H9 (cell line): ENCODE measurements around the gene AIG1. TPM values are rescaled to one million over a fixed set of nuclear protein-coding genes. Genes with fewer than 3 reads are reported as not detected.
"Not testable (repeated sequence)": the region's sequence is repeated elsewhere in the genome, so short reads cannot be mapped to it uniquely, and the experiment has no call there.

Experiments
- DNase-seq: peaks from one replicate; pipeline ENCODE4 v3.0.0-alpha.2; 2017
- H2AFZ ChIP-seq: one replicate; pipeline ENCODE4 v1.6.1; 2013; ENCODE audit warnings: mild to moderate bottlenecking, low read length, control low read depth, moderate library complexity
- H2AK5ac ChIP-seq: 2 replicates; pipeline ENCODE4 v1.6.1; 2013; ENCODE audit warnings: low read length, control low read depth, mixed read lengths; ENCODE audit not compliant: insufficient read length
- H2BK120ac ChIP-seq: one replicate; pipeline ENCODE4 v1.6.1; 2013; ENCODE audit warnings: low read depth, mild to moderate bottlenecking, low read length, control low read depth, inconsistent platforms; ENCODE audit not compliant: poor library complexity, severe bottlenecking
- H2BK12ac ChIP-seq: 2 replicates; pipeline ENCODE4 v1.6.1; 2013; ENCODE audit warnings: low read length, control low read depth, mixed read lengths, low read depth; ENCODE audit not compliant: insufficient read length
- H2BK15ac ChIP-seq: 2 replicates; pipeline ENCODE4 v1.6.1; 2013; ENCODE audit warnings: low read depth, low read length, control low read depth
- H2BK20ac ChIP-seq: one replicate; pipeline ENCODE4 v1.6.1; 2013; ENCODE audit warnings: low read depth, mild to moderate bottlenecking, low read length, control low read depth, inconsistent platforms; ENCODE audit not compliant: poor library complexity, severe bottlenecking
- H2BK5ac ChIP-seq: 2 replicates; pipeline ENCODE4 v1.6.1; 2013; ENCODE audit warnings: low read length, control low read depth, mixed read lengths; ENCODE audit not compliant: insufficient read length
- H3K14ac ChIP-seq: 2 replicates; pipeline ENCODE4 v1.6.1; 2013; ENCODE audit warnings: low read length, control low read depth; ENCODE audit not compliant: insufficient read depth
- H3K18ac ChIP-seq: 2 replicates; pipeline ENCODE4 v1.6.1; 2013; ENCODE audit warnings: low read depth, mild to moderate bottlenecking, mixed read lengths, low read length, control low read depth; ENCODE audit not compliant: insufficient read length
- H3K23ac ChIP-seq: 2 replicates; pipeline ENCODE4 v1.6.1; 2013; ENCODE audit warnings: low read length, control low read depth, mixed read lengths, low read depth; ENCODE audit not compliant: insufficient read length
- H3K23me2 ChIP-seq: 2 replicates; pipeline ENCODE4 v1.6.1; 2013; ENCODE audit warnings: low read depth, mild to moderate bottlenecking, mixed read lengths, low read length, control low read depth; ENCODE audit not compliant: insufficient read length, poor library complexity, severe bottlenecking
- H3K27ac ChIP-seq: 2 replicates; pipeline ENCODE4 v1.5.1; 2013; ENCODE audit warnings: low read length, control low read depth, mixed read lengths, low read depth; ENCODE audit not compliant: insufficient read length
- H3K27me3 ChIP-seq: 2 replicates; pipeline ENCODE4 v1.6.1; 2013; ENCODE audit warnings: low read length, control low read depth, inconsistent platforms; ENCODE audit not compliant: insufficient read depth
- H3K4ac ChIP-seq: 2 replicates; pipeline ENCODE4 v1.6.1; 2013; ENCODE audit warnings: low read depth, mild to moderate bottlenecking, control low read depth, inconsistent platforms, low read length, moderate library complexity
- H3K4me1 ChIP-seq: 2 replicates; pipeline ENCODE4 v1.6.1; 2013; ENCODE audit warnings: low read length, control low read depth, inconsistent platforms; ENCODE audit not compliant: insufficient read depth
- H3K4me2 ChIP-seq: 2 replicates; pipeline ENCODE4 v1.6.1; 2013; ENCODE audit warnings: low read length, control low read depth, mixed read lengths; ENCODE audit not compliant: insufficient read length, insufficient read depth
- H3K56ac ChIP-seq: 2 replicates; pipeline ENCODE4 v1.6.1; 2013; ENCODE audit warnings: low read depth, mild to moderate bottlenecking, mixed read lengths, low read length, control low read depth; ENCODE audit not compliant: insufficient read length
- H3K79me1 ChIP-seq: 2 replicates; pipeline ENCODE4 v1.6.1; 2013; ENCODE audit warnings: low read depth, mild to moderate bottlenecking, moderate library complexity, low read length, control low read depth, inconsistent platforms; ENCODE audit not compliant: insufficient read depth, poor library complexity, severe bottlenecking
- H3K79me2 ChIP-seq: 2 replicates; pipeline ENCODE4 v1.6.1; 2013; ENCODE audit warnings: low read length, control low read depth, inconsistent platforms; ENCODE audit not compliant: insufficient read depth
- H3K9ac ChIP-seq: 2 replicates; pipeline ENCODE4 v1.6.1; 2013; ENCODE audit warnings: low read length, control low read depth, mixed read lengths; ENCODE audit not compliant: insufficient read length; ENCODE audit errors: extremely low read depth
- H3K9me3 ChIP-seq: one replicate; pipeline ENCODE4 v1.6.1; 2013; ENCODE audit warnings: low read depth, low read length, inconsistent platforms; ENCODE audit not compliant: control insufficient read depth
- H3T11ph ChIP-seq: one replicate; pipeline ENCODE4 v1.6.1; 2013; ENCODE audit warnings: mild to moderate bottlenecking, low read length, control low read depth, inconsistent platforms
- H4K20me1 ChIP-seq: one replicate; pipeline ENCODE4 v1.6.1; 2013; ENCODE audit not compliant: control insufficient read depth, insufficient read length, insufficient read depth
- H4K5ac ChIP-seq: 2 replicates; pipeline ENCODE4 v1.6.1; 2013; ENCODE audit warnings: low read depth, mild to moderate bottlenecking, mixed read lengths, low read length, control low read depth; ENCODE audit not compliant: insufficient read length
- H4K8ac ChIP-seq: replicated peaks from 2 replicates; pipeline ENCODE4 v1.6.1; 2013; ENCODE audit warnings: low read length, control low read depth, mixed read lengths, low read depth; ENCODE audit not compliant: insufficient read length
- H4K91ac ChIP-seq: 2 replicates; pipeline ENCODE4 v1.6.1; 2013; ENCODE audit warnings: low read depth, mild to moderate bottlenecking, moderate library complexity, mixed read lengths, low read length, control low read depth; ENCODE audit not compliant: insufficient read length
- H3K27ac Mint-ChIP-seq, 3 experiments: 2 replicates in 2 of 3; 3 replicates in 1 of 3; pipeline ENCODE4 v1.8.0; 2020 to 2021; ENCODE audit warnings: mixed read lengths in 3 of 3, mild to moderate bottlenecking in 1 of 3, moderate library complexity in 1 of 3
- H3K27me3 Mint-ChIP-seq: 2 replicates; pipeline ENCODE4 v1.8.0; 2021; ENCODE audit warnings: low read depth, mild to moderate bottlenecking, moderate library complexity, mixed read lengths
- H3K36me3 Mint-ChIP-seq, 3 experiments: 2 replicates in 2 of 3; 3 replicates in 1 of 3; pipeline ENCODE4 v1.8.0; 2020 to 2021; ENCODE audit warnings: low read depth in 3 of 3, mixed read lengths in 3 of 3; ENCODE audit not compliant: insufficient read depth in 1 of 3
- H3K4me1 Mint-ChIP-seq, 2 experiments: 2 replicates each; pipeline ENCODE4 v1.8.0; 2020; ENCODE audit warnings: mixed read lengths in 2 of 2
- H3K4me3 Mint-ChIP-seq, 2 experiments: 2 replicates in 1 of 2; 3 replicates in 1 of 2; pipeline ENCODE4 v1.8.0; 2020 to 2021; ENCODE audit warnings: mild to moderate bottlenecking in 2 of 2, mixed read lengths in 2 of 2, moderate library complexity in 1 of 2
- H3K9me3 Mint-ChIP-seq, 2 experiments: 2 replicates in 1 of 2; 3 replicates in 1 of 2; pipeline ENCODE4 v1.8.0; 2020; ENCODE audit warnings: mild to moderate bottlenecking in 2 of 2, mixed read lengths in 2 of 2, moderate library complexity in 1 of 2
- WGBS: extraction: QIAGEN DNeasy Blood & Tissue Kit; methylation state at CpG from one replicate; pipeline ENCODE4 v1.1.7; 2013; ENCODE audit warnings: missing lambda C conversion rate, low lambda C conversion rate, mixed read lengths; ENCODE audit not compliant: insufficient read length; ENCODE audit errors: extremely low coverage; 5-methylcytosine and 5-hydroxymethylcytosine counted together
- total RNA-seq: library from RNA; stranded (reverse); gene quantifications from 2 replicates; pipeline ENCODE4 v1.2.1, GENCODE V29; 2021
- TF ChIP-seq, protein P1 (sequence below): fragments of 200-600 bp; sonication (generic); conservative IDR thresholded peaks from 3 replicates; pipeline ENCODE4 v1.8.0; 2021; ENCODE audit warnings: antibody characterized with exemption, mild to moderate bottlenecking

AIG1 gene
- total RNA-seq, 1 experiment from 2014 or later = 44.6 TPM

DNA sequence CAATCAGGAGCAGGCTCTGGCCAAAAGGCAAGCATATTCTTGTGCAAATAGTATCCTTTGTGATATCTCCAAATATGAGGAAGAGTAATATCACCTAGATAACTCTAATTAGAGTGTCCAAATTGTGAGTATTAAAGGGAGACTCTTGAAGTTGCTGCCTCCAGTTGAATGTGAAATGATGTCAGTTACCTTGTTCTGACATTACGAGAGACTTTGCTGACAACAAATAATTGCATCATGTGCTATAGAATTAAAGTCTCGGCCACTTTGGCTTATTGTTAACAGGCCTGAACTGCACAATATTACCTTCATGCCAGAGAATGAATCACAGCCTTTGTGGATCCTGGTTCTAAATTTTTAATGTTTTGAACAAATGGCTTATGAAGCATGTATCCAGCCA lies 106.5 kb downstream of the AIG1 start:
- Histone ChIP-seq H2BK5ac (no peak overlapping the region), H3K23ac (no peak overlapping the region), H3K56ac (no peak overlapping the region), H4K20me1 (no peaks in the 10 kb centered on the region), H3T11ph (no peak overlapping the region), H2BK15ac (no peak overlapping the region), H2BK12ac (no peak overlapping the region), H3K27me3 (no peaks in the 10 kb centered on the region), H3K9me3 (no peaks in the 10 kb centered on the region), H3K14ac (no peak overlapping the region), H4K8ac (no peak overlapping the region), H3K4ac (no peak overlapping the region), H2BK20ac (no peak overlapping the region), H3K18ac (no peak overlapping the region), H3K79me2 (no peaks in the 10 kb centered on the region), H3K4me1 (peaks cover 3% of the 10 kb centered on the region; the same call in 1 of the 2 replicates), H3K4me2 (no peak overlapping the region), H2AFZ (no peak overlapping the region), H2BK120ac (no peak overlapping the region), H4K91ac (no peak overlapping the region), H3K27ac (no peak overlapping the region), H3K23me2 (no peaks in the 10 kb centered on the region), H4K5ac (no peak overlapping the region), H2AK5ac (no peak overlapping the region), H3K79me1 (no peaks in the 10 kb centered on the region), H3K9ac (no peak overlapping the region)
- Mint-ChIP-seq H3K27ac (no peak overlapping the region), H3K36me3 (peaks cover 5 to 18% (median 13%) of the 10 kb centered on the region in 3 experiments; a peak in 4 of 7 replicates), H3K4me1 (peaks cover 8 to 14% of the 10 kb centered on the region in 2 experiments), H3K9me3 (peaks cover 0 to 7% of the 10 kb centered on the region in 2 experiments; a peak in 2 of 5 replicates), H3K27me3 (no peaks in the 10 kb centered on the region), H3K4me3 (no peak overlapping the region)
- no peak for DNase-seq
- no CpG with 5 or more reads among the region's 2 CpGs for WGBS
- TF ChIP-seq, protein P1, sequence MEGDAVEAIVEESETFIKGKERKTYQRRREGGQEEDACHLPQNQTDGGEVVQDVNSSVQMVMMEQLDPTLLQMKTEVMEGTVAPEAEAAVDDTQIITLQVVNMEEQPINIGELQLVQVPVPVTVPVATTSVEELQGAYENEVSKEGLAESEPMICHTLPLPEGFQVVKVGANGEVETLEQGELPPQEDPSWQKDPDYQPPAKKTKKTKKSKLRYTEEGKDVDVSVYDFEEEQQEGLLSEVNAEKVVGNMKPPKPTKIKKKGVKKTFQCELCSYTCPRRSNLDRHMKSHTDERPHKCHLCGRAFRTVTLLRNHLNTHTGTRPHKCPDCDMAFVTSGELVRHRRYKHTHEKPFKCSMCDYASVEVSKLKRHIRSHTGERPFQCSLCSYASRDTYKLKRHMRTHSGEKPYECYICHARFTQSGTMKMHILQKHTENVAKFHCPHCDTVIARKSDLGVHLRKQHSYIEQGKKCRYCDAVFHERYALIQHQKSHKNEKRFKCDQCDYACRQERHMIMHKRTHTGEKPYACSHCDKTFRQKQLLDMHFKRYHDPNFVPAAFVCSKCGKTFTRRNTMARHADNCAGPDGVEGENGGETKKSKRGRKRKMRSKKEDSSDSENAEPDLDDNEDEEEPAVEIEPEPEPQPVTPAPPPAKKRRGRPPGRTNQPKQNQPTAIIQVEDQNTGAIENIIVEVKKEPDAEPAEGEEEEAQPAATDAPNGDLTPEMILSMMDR = no peak

DNA sequence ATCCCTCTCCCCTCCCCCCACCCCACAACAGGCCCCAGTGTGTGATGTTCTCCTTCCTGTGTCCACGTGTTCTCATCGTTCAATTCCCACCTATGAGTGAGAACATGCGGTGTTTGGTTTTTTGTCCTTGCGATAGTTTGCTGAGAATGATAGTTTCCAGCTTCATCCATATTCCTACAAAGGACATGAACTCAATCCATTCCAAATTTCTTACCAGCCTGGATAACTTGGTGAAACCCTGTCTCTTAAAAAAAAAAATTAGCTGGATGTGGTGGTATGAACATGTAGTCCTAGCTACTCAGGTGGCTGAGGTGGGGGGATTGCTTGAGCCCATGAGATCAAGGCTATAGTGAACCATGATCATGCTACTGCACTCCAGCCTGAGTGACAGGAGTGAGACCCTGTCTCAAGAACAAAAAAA lies 107.7 kb downstream of the AIG1 start:
- not testable (repeated sequence) for H3K14ac ChIP-seq, H3K56ac ChIP-seq, H4K5ac ChIP-seq, H3K4me1 Mint-ChIP-seq, H3K79me2 ChIP-seq, H3K79me1 ChIP-seq, H3K9ac ChIP-seq, H3K27me3 Mint-ChIP-seq, H3K23ac ChIP-seq, H3K4me2 ChIP-seq, H2BK12ac ChIP-seq, H2BK5ac ChIP-seq, H3K4me1 ChIP-seq, DNase-seq, H3K18ac ChIP-seq, H4K91ac ChIP-seq, H3K4ac ChIP-seq, H3K27ac ChIP-seq, H3T11ph ChIP-seq, H3K23me2 ChIP-seq, H2BK20ac ChIP-seq, H3K4me3 Mint-ChIP-seq, H3K27me3 ChIP-seq, H2BK120ac ChIP-seq, H3K27ac Mint-ChIP-seq, H4K20me1 ChIP-seq, H2AFZ ChIP-seq, H4K8ac ChIP-seq, H2BK15ac ChIP-seq, H3K9me3 ChIP-seq, H2AK5ac ChIP-seq
- no CpG with 5 or more reads among the region's 4 CpGs for WGBS
- peaks cover 9 to 29% (median 22%) of the 10 kb centered on the region in 3 experiments for H3K36me3 Mint-ChIP-seq
- H3K9me3 Mint-ChIP-seq = peaks cover 3 to 10% of the 10 kb centered on the region in 2 experiments; a peak in 4 of 5 replicates
